Naive thymus-derived CD4-positive, alpha-beta T cell (primary cell): ENCODE data around the gene CCDC116. TPM values are rescaled to one million over a fixed set of nuclear protein-coding genes. Genes with fewer than 3 reads are reported as not detected.

Source experiments
- ATAC-seq: fragments of 150-1000 bp; cut with Tn5 transposase; 2 replicates; pipeline ENCODE4 v1.10.0; 2021; ENCODE audit warnings: mild to moderate bottlenecking, moderate library complexity
- CTCF ChIA-PET: fragments of 350-600 bp; sonication (Branson Sonifier 250); formaldehyde crosslinking; loops from one replicate; lab custom pipeline; 2021; ENCODE audit warnings: antibody characterized with exemption; lab: Charles Lee
- POLR2A ChIA-PET: fragments of 350-600 bp; sonication (Branson Sonifier 250); formaldehyde crosslinking; loops from one replicate; lab custom pipeline; 2021; ENCODE audit warnings: antibody characterized with exemption, inconsistent platforms; lab: Charles Lee
- DNase-seq, 9 donors: peaks; one replicate each; pipeline versions ENCODE4 v3.0.0 to v3.0.0-alpha.2; 2020 to 2022; ENCODE audit warnings: mixed read lengths in 1 of 9
- H3K27ac ChIP-seq: one replicate; pipeline ENCODE4 v1.7.0; 2013; ENCODE audit warnings: mild to moderate bottlenecking, low read depth, low read length, moderate library complexity
- H3K27me3 ChIP-seq, 2 donors: one replicate each; pipeline ENCODE4 v1.7.0; 2013; ENCODE audit warnings: low read length in 2 of 2, mild to moderate bottlenecking in 2 of 2, moderate library complexity in 2 of 2; ENCODE audit not compliant: control insufficient read depth in 2 of 2, insufficient read depth in 2 of 2
- H3K36me3 ChIP-seq, 3 experiments: 1 replicate in 2 of 3; 2 replicates in 1 of 3; pipeline ENCODE4 v1.7.0; 2013; ENCODE audit warnings: low read length in 3 of 3, mild to moderate bottlenecking in 3 of 3, moderate library complexity in 1 of 3; ENCODE audit not compliant: insufficient read depth in 3 of 3, control insufficient read depth in 2 of 3
- H3K4me1 ChIP-seq, 2 donors: one replicate each; pipeline ENCODE4 v1.7.0; 2013; ENCODE audit warnings: low read length in 2 of 2, mild to moderate bottlenecking in 2 of 2, moderate library complexity in 1 of 2; ENCODE audit not compliant: control insufficient read depth in 2 of 2, insufficient read depth in 2 of 2
- H3K4me3 ChIP-seq: 2 replicates; pipeline ENCODE4 v1.7.0; 2013; ENCODE audit warnings: mild to moderate bottlenecking, low read length
- H3K9me3 ChIP-seq, 3 experiments: 1 replicate in 2 of 3; 2 replicates in 1 of 3; pipeline ENCODE4 v1.7.0; 2013; ENCODE audit warnings: low read length in 3 of 3; ENCODE audit not compliant: control insufficient read depth in 2 of 3
- H3K27ac Mint-ChIP-seq, 9 donors: one replicate each; pipeline ENCODE4 v1.8.0; 2020 to 2022; ENCODE audit warnings: mixed read lengths in 9 of 9, mild to moderate bottlenecking in 8 of 9, moderate library complexity in 5 of 9, inconsistent platforms in 2 of 9
- H3K27me3 Mint-ChIP-seq, 5 donors: one replicate each; pipeline ENCODE4 v1.8.0; 2021 to 2022; ENCODE audit warnings: mixed read lengths in 5 of 5, mild to moderate bottlenecking in 1 of 5
- H3K36me3 Mint-ChIP-seq, 5 donors: one replicate each; pipeline ENCODE4 v1.8.0; 2020 to 2022; ENCODE audit warnings: mixed read lengths in 5 of 5, mild to moderate bottlenecking in 3 of 5, inconsistent platforms in 1 of 5
- H3K4me1 Mint-ChIP-seq, 7 donors: one replicate each; pipeline ENCODE4 v1.8.0; 2020 to 2022; ENCODE audit warnings: mixed read lengths in 7 of 7, mild to moderate bottlenecking in 3 of 7, inconsistent platforms in 1 of 7
- H3K4me3 Mint-ChIP-seq, 10 donors: one replicate each; pipeline ENCODE4 v1.8.0; 2020 to 2022; ENCODE audit warnings: mild to moderate bottlenecking in 10 of 10, mixed read lengths in 10 of 10, moderate library complexity in 6 of 10, inconsistent platforms in 2 of 10
- H3K9me3 Mint-ChIP-seq, 11 donors: one replicate each; pipeline ENCODE4 v1.8.0; 2020 to 2022; ENCODE audit warnings: mixed read lengths in 11 of 11, mild to moderate bottlenecking in 4 of 11, inconsistent platforms in 1 of 11, moderate library complexity in 1 of 11
- intact Hi-C, 2 donors: fragments of 100-400 bp; cut with micrococcal nuclease; formaldehyde crosslinking; loops; one replicate each; pipeline ENCODE4 v1.15.1; 2023
- microRNA-seq: library from miRNA; unstranded; fragments of <30 nt; microRNA quantifications from one replicate; pipeline ENCODE4 v1.2.0, GENCODE V29; 2022; ENCODE audit warnings: borderline microRNAs expressed
- polyA plus RNA-seq, 2 donors: library from polyadenylated mRNA; unstranded; fragments of 300-500 nt; fragmentation: Illumina TruSeq; gene quantifications; one replicate each; pipeline ENCODE4 v1.2.3, GENCODE V29; 2021
- total RNA-seq, 6 experiments: library from RNA in 5 of 6; stranded (reverse) in 5 of 6; gene quantifications; 1 replicate in 5 of 6; 2 replicates in 1 of 6; pipeline ENCODE4 v1.2.3 and lab custom pipeline; 2021 to 2026

CCDC116 gene
- total and polyA plus RNA-seq, 7 experiments from 2014 or later = 0.21 to 0.43 (median 0.27) TPM; not detected in 3

GRCh38 chr22:21686193-21686608 lies 53.6 kb downstream of the CCDC116 start:
- intact Hi-C loops = no loop called here
- POLR2A ChIA-PET = no interaction called here
- no peaks in the 10 kb centered on the region for H3K9me3 Mint-ChIP-seq
- Histone ChIP-seq H3K27me3 (no peaks in the 10 kb centered on the region), H3K27ac (no peak overlapping the region), H3K36me3 (peaks cover 0 to 94% (median 6%) of the 10 kb centered on the region in 3 experiments), H3K9me3 (no peaks in the 10 kb centered on the region), H3K4me1 (no peaks in the 10 kb centered on the region), H3K4me3 (no peak overlapping the region)
- H3K4me3 Mint-ChIP-seq = no peak overlapping the region
- CTCF ChIA-PET = no interaction called here
- peaks cover 3 to 11% (median 4%) of the 10 kb centered on the region in 7 donors for H3K4me1 Mint-ChIP-seq
- DNase-seq (no peak), ATAC-seq (no peak)
- no peaks in the 10 kb centered on the region for H3K27me3 Mint-ChIP-seq
- no peak overlapping the region for H3K27ac Mint-ChIP-seq
- peaks cover 0 to 28% (median 0%) of the 10 kb centered on the region in 5 donors for H3K36me3 Mint-ChIP-seq

Small RNA genes lying within 50 kb of the gene (microRNA-seq; reads per million reads assigned to microRNA genes)
- gene MIR130B (141 reads per million, percentile 57 among the genes with 10 or more reads in this experiment), gene MIR301B (not detected)

Other genes starting within 250 kb of the CCDC116 start
- gene RIMBP3B, start 249.0 kb upstream of the CCDC116 start, total RNA-seq = 1 to 10 TPM in 2 of 5 experiments, under 1 TPM in 2, not detected in 1; 0.31 to 4.1 (median 1.8) TPM
- 1 to 10 TPM in 1 of 2 donors, under 1 TPM in 1; 0.96 to 1.3 TPM for gene RIMBP3B, start 249.0 kb upstream of the CCDC116 start, polyA plus RNA-seq
- gene HIC2, start 215.4 kb upstream of the CCDC116 start, total RNA-seq = 10 to 100 TPM in 4 of 5 experiments, 1 to 10 TPM in 1; 4.5 to 13.8 (median 11.4) TPM
- gene HIC2, start 215.4 kb upstream of the CCDC116 start, polyA plus RNA-seq = 1 to 10 TPM in 1 of 2 donors, under 1 TPM in 1; 0.44 to 1.2 TPM
- 1 to 10 TPM; 1.3 to 7.3 (median 3.7) TPM for gene TMEM191C, start 165.4 kb upstream of the CCDC116 start, total RNA-seq
- gene TMEM191C, start 165.4 kb upstream of the CCDC116 start, polyA plus RNA-seq = 1 to 10 TPM in 1 of 2 donors, under 1 TPM in 1; 0.51 to 2.3 TPM
- gene RIMBP3C, start 81.3 kb upstream of the CCDC116 start, total RNA-seq = 1 to 10 TPM in 2 of 5 experiments, under 1 TPM in 3; 0.27 to 4.4 (median 0.77) TPM
- gene RIMBP3C, start 81.3 kb upstream of the CCDC116 start, polyA plus RNA-seq = 1 to 10 TPM in 1 of 2 donors, under 1 TPM in 1; 0.22 to 1.4 TPM
- 10 to 100 TPM; 22.5 to 55.0 (median 34.2) TPM for gene UBE2L3, start 65.0 kb upstream of the CCDC116 start, total RNA-seq
- gene UBE2L3, start 65.0 kb upstream of the CCDC116 start, polyA plus RNA-seq = 100 to 1,000 TPM in 1 of 2 donors, 10 to 100 TPM in 1; 89.8 to 101 TPM
- 10 to 100 TPM; 29.0 to 56.0 (median 38.0) TPM for gene YDJC, start 2.7 kb upstream of the CCDC116 start, total RNA-seq
- gene YDJC, start 2.7 kb upstream of the CCDC116 start, polyA plus RNA-seq = 10 to 100 TPM; 51.4 to 75.8 TPM
- gene SDF2L1, start 9.5 kb downstream of the CCDC116 start, total RNA-seq = 10 to 100 TPM; 22.1 to 99.8 (median 31.7) TPM
- 10 to 100 TPM; 70.2 to 72.4 TPM for gene SDF2L1, start 9.5 kb downstream of the CCDC116 start, polyA plus RNA-seq
- gene PPIL2, start 33.3 kb downstream of the CCDC116 start, total RNA-seq = 10 to 100 TPM; 69.5 to 81.8 (median 74.7) TPM
- 10 to 100 TPM; 27.1 to 46.4 TPM for gene PPIL2, start 33.3 kb downstream of the CCDC116 start, polyA plus RNA-seq
- 1 to 10 TPM; 2.5 to 9.5 (median 3.6) TPM for gene YPEL1, start 103.0 kb downstream of the CCDC116 start, total RNA-seq
- 1 to 10 TPM; 1.5 TPM for gene YPEL1, start 103.0 kb downstream of the CCDC116 start, polyA plus RNA-seq
- gene MAPK1, start 234.9 kb downstream of the CCDC116 start, total RNA-seq = 100 to 1,000 TPM in 3 of 5 experiments, 10 to 100 TPM in 2; 68.9 to 120 (median 105) TPM
- 10 to 100 TPM; 58.3 to 59.4 TPM for gene MAPK1, start 234.9 kb downstream of the CCDC116 start, polyA plus RNA-seq